ENCODE measurements around the gene EFL1.

The EFL1 gene

GRCh38 chr15:82095803-82096202 is 166.7 kb downstream of the EFL1 start:
- no peak for DNase-seq (ENCODE audit: low read depth)
- TF ChIP-seq CTCF (IDR thresholded peaks at IDR 0.05; ENCODE audit: insufficient read depth, low read depth, low read length, missing control alignments) = no peak
- no peak overlapping the region for H3K4me3 ChIP-seq (ENCODE audit: low read length)

GRCh38 chr15:82093774-82094211 is 168.7 kb downstream of the EFL1 start:
- no peak for TF ChIP-seq CTCF (IDR thresholded peaks at IDR 0.05; ENCODE audit: insufficient read depth, low read depth, low read length, missing control alignments)
- DNase-seq (ENCODE audit: low read depth) = peak; percentile 96
- no peak overlapping the region for H3K4me3 ChIP-seq (ENCODE audit: low read length)

- no peak for DNase-seq (ENCODE audit: low read depth)
- TF ChIP-seq CTCF (IDR thresholded peaks at IDR 0.05; ENCODE audit: insufficient read depth, low read depth, low read length, missing control alignments) = no peak
- no peak overlapping the region for H3K4me3 ChIP-seq (ENCODE audit: low read length)
Measured at GRCh38 chr15:82093325-82093724, 169.2 kb downstream of the EFL1 start.

- no peak for TF ChIP-seq CTCF (IDR thresholded peaks at IDR 0.05; ENCODE audit: insufficient read depth, low read depth, low read length, missing control alignments)
- H3K4me3 ChIP-seq (ENCODE audit: low read length) = no peak overlapping the region
- DNase-seq (ENCODE audit: low read depth) = peak; percentile 8
Measured at GRCh38 chr15:82091636-82092140, 170.8 kb downstream of the EFL1 start.

- no peak for DNase-seq (ENCODE audit: low read depth)
- H3K4me3 ChIP-seq (ENCODE audit: low read length) = no peak overlapping the region
- no peak for TF ChIP-seq CTCF (IDR thresholded peaks at IDR 0.05; ENCODE audit: insufficient read depth, low read depth, low read length, missing control alignments)
Measured at GRCh38 chr15:82086243-82086995, 176.1 kb downstream of the EFL1 start.

- H3K4me3 ChIP-seq (ENCODE audit: low read length) = no peak overlapping the region
- peak; percentile 35 for DNase-seq (ENCODE audit: low read depth)
- TF ChIP-seq CTCF (IDR thresholded peaks at IDR 0.05; ENCODE audit: insufficient read depth, low read depth, low read length, missing control alignments) = no peak
Measured at GRCh38 chr15:82081914-82082762, 180.4 kb downstream of the EFL1 start.
